HG03442 (cell line): ENCODE data around the gene PDE1C.
"Not testable (repeated sequence)": the region's sequence is repeated elsewhere in the genome, so short reads cannot be mapped to it uniquely, and the experiment has no call there.

Experiments
- ATAC-seq: cut with Tn5 transposase; IDR thresholded peaks from one replicate; pipeline ENCODE4 v1.9.1; 2021; ENCODE audit warnings: mild to moderate bottlenecking, moderate library complexity; ENCODE audit not compliant: unreplicated experiment

PDE1C gene

GRCh38 chr7:32070406-32071360 lies at the start of gene PDE1C:
PDE1C (minus strand) TSS chr7:32070407.
- ATAC-seq, result no peak

- ATAC-seq, result no peak
These were observed 49.6 kb upstream of the PDE1C start for GRCh38 chr7:32119790-32120196.

- no peak for ATAC-seq
These were observed 47.6 kb upstream of the PDE1C start for GRCh38 chr7:32117837-32118236.

GRCh38 chr7:32116436-32116835 lies 46.2 kb upstream of the PDE1C start:
- no peak for ATAC-seq

- no peak for ATAC-seq
These were observed 45.6 kb upstream of the PDE1C start for GRCh38 chr7:32115831-32116230.

DNA sequence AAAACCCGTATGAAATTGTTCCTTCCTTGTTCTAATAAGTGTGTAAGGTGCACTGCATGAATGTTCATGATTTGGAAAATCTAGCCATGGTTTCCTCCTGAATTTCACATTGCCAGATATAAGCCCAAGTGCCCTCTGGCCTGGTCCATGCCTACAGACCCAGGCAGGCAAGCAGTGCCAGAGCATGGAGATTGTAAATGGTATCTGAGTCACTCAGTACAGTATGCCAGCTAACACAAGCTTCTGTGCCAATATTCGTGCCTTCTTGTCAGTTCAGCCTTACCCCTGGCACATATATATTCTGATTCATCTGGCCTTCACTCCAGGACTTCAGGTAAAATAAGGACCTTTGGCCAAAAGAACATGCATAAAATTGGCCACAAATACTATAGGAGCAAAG lies 38.4 kb upstream of the PDE1C start:
- ATAC-seq, result no peak

DNA sequence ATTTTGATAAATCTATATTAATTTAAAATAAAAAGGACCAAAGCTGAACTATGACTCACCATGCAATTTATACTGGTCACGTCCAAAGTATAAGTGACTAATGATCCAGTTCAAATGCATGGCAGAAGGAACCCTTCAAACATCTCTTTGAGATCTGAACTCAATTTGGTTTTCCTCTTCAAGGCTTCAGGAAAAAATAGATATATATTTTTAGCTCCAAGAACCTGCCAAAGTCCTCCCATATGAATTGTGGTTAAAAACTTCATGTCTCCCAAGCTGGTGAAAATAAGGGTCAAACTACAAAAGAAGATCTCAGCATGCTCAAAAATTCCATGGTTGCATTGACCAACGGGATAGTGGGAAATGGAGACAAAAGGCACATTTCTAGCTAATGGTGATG lies 34.6 kb upstream of the PDE1C start:
- ATAC-seq, result no peak

DNA sequence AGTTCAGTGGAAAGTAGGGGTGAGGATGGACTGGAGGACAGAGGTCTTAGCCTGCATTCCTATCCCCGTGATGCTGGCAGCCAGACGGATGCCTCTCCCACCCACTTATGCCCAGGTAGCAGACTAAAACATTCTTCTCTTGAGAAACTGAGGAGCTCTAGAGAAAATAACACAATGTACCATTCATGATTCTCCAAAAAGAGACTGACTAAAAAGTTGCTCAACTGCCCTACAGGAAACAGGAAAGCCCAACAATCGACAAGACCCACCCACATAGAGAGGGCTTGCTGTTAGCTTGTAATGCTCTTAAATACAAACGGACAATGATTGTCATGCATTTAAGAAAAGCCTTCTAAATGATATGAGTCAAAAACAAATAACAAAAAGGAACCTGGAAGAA lies 33.2 kb upstream of the PDE1C start:
- no peak for ATAC-seq

DNA sequence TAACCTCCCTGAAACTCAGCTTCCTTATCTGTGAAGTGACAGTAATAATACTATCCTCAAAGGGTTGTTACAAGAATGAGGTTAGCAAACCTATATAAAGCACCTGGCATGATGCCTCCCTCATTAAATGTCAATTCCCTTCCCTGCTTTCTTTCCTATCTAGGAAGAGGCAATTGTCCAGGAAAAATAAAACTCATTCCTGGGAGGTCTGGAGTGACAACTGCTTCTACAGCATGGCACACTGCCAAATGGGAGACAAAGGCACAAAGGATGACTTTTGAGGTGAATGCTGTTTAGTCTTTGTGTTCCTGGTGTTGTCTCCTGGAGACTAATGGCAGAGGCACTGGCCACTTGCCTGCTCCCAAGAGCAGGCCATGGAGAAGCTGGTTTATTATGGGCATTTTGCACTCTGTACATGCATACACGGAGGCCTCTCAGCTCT lies 32.2 kb upstream of the PDE1C start:
- no peak for ATAC-seq

GRCh38 chr7:32100407-32100907 lies 30.2 kb upstream of the PDE1C start:
- ATAC-seq, result no peak

DNA sequence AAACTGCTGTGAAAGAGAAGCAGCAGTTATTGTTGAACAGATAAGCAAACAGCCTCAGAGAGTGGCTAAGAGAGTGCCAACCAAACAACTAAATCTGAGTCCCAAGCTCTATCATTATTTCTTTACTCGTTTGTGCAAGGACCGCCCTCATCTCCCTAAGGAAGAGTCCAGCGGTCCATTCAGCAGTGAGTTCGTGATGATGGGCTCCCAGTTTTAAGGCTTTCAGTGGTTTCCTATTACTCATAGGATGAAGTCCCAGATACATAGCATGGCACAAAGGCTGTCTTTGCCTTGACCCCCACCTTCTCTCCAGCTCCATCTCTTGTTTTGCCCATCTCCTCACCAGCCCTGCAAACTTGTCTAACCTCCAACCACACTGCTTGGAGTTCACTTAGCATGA lies 24.3 kb upstream of the PDE1C start:
- no peak for ATAC-seq

- ATAC-seq, result no peak
These were observed 23.5 kb upstream of the PDE1C start for GRCh38 chr7:32093415-32094408.

DNA sequence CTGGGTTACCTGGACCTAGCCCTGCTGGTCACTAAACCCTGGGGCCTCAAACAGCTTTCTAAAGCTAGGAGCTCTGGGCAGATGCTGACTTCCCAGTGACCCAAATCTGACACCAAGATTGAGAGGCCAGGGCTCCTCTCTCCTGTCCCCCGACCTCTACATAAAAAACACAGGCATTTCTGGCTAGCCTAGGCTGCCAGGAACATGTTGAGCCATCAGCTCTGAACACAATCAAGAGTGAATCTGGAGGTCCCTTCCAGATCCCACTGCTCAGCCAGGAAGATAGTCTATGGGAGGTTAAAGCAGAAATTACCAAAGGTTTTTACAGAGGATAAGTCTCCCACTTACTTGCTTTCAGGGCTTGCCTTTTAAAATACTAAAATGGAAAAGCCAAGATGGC lies 22.1 kb upstream of the PDE1C start:
- no peak for ATAC-seq

DNA sequence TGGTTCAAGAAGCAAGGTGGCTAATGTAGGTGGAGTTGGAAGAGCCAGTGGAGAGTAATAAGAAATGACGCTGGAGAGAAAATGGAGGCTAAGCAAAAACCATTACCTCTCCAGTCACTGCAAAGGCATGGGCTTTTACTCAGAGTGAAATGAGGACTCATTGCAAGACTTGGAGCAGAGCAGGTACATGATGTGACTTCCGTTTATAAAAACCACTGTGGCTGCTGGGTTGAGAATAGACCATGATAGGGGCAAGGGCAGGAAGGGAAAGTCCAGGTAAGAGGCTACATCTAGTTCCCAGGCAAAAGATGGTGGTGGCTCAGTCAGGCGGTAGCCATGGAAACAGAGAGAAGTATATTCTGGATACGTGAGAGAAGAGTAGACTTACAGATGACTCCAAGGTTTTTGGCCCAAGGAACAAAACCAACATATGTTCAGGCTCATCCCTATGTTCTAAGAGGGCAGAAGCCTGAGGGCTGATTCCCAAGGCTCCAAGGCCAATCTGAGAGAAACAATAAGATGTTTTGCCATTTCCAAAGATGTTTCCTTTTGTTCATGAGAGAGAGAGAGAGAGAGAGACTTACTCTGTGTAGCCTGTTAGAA lies 21.5 kb upstream of the PDE1C start:
- no peak for ATAC-seq

- no peak for ATAC-seq
These were observed 19.5 kb upstream of the PDE1C start for GRCh38 chr7:32089678-32090077.

GRCh38 chr7:32089256-32089655 lies 19.0 kb upstream of the PDE1C start:
- no peak for ATAC-seq

GRCh38 chr7:32088451-32088881 lies 18.3 kb upstream of the PDE1C start:
- no peak for ATAC-seq

GRCh38 chr7:32079510-32079909 lies 9.3 kb upstream of the PDE1C start:
- ATAC-seq, result no peak

DNA sequence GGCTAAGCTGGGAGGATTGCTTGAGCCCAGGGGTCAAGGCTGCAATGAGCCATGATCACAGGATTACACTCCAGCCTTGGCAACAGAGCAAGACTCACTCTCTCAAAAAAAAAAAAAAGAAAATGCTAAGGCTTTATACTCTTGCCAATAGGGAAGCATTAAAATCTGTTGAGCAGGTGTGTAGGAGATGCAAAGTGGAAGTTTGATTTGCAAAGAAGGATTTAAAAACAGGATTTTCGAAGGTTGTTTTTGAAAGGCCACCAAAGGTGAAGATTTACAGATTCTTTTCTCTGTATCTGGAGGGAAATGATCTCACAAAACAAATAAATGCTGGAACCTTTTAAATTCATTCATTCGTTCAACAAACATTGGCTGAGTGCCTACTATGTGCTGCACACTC lies 8.6 kb upstream of the PDE1C start:
- no peak for ATAC-seq

DNA sequence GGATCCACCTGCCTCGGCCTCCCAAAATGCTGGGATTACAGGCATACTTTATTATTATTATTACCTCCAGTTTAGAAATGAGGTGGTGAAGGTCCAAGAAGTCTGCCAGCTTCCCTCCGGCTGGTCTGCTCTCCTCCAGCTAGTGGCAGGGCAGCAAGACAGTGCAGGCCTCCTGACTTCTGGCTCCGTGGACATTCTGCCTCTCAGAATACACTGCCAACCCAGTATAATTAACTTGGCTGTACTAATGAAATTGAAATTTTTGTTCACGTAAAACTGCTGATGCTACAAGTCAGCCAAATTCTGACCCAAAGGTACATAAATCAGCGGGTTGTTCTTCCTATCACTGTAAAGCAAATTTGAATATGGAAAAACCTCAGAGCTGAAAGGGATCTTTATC lies 7.6 kb upstream of the PDE1C start:
- no peak for ATAC-seq

GRCh38 chr7:32076802-32077201 lies 6.6 kb upstream of the PDE1C start:
- not testable (repeated sequence) for ATAC-seq
